ENCODE data around the gene HCFC2.

HCFC2 gene

GRCh38 chr12:104131609-104132008 is 67.3 kb downstream of the HCFC2 start:
- no peak for TF ChIP-seq SIN3A (IDR thresholded peaks at IDR 0.05; ENCODE audit: borderline replicate concordance, insufficient read depth, low read length)
- no peak for TF ChIP-seq TAF1 (IDR thresholded peaks at IDR 0.05; ENCODE audit: borderline replicate concordance, insufficient read depth, low read length)
- TF ChIP-seq POLR2AphosphoS5 (IDR thresholded peaks at IDR 0.05; ENCODE audit: low read depth, low read length) = no peak

- no peak for TF ChIP-seq SIN3A (IDR thresholded peaks at IDR 0.05; ENCODE audit: borderline replicate concordance, insufficient read depth, low read length)
- TF ChIP-seq TAF1 (IDR thresholded peaks at IDR 0.05; ENCODE audit: borderline replicate concordance, insufficient read depth, low read length) = no peak
- TF ChIP-seq FOXP2 (optimal IDR thresholded peaks at IDR 0.05; ENCODE audit: borderline replicate concordance, extremely low read depth, extremely low read length, insufficient read depth) = no peak
- TF ChIP-seq REST (IDR thresholded peaks at IDR 0.05; ENCODE audit: insufficient read depth in 1 of 2, low read depth in 2 of 2, low read length in 2 of 2) = no peak
- TF ChIP-seq POLR2AphosphoS5 (IDR thresholded peaks at IDR 0.05; ENCODE audit: low read depth, low read length) = no peak
Measured at GRCh38 chr12:104132351-104132956, 68.1 kb downstream of the HCFC2 start.

GRCh38 chr12:104133321-104133720 is 69.0 kb downstream of the HCFC2 start:
- TF ChIP-seq REST (IDR thresholded peaks at IDR 0.05; ENCODE audit: insufficient read depth in 1 of 2, low read depth in 2 of 2, low read length in 2 of 2) (no peak), FOXP2 (optimal IDR thresholded peaks at IDR 0.05; ENCODE audit: borderline replicate concordance, extremely low read depth, extremely low read length, insufficient read depth) (no peak), TAF1 (IDR thresholded peaks at IDR 0.05; ENCODE audit: borderline replicate concordance, insufficient read depth, low read length) (no peak), SIN3A (IDR thresholded peaks at IDR 0.05; ENCODE audit: borderline replicate concordance, insufficient read depth, low read length) (no peak), POLR2AphosphoS5 (IDR thresholded peaks at IDR 0.05; ENCODE audit: low read depth, low read length) (no peak)

- TF ChIP-seq FOXP2 (optimal IDR thresholded peaks at IDR 0.05; ENCODE audit: borderline replicate concordance, extremely low read depth, extremely low read length, insufficient read depth) = no peak
- TF ChIP-seq SIN3A (IDR thresholded peaks at IDR 0.05; ENCODE audit: borderline replicate concordance, insufficient read depth, low read length) = no peak
- TF ChIP-seq POLR2AphosphoS5 (IDR thresholded peaks at IDR 0.05; ENCODE audit: low read depth, low read length) = no peak
- no peak for TF ChIP-seq REST (IDR thresholded peaks at IDR 0.05; ENCODE audit: insufficient read depth in 1 of 2, low read depth in 2 of 2, low read length in 2 of 2)
- no peak for TF ChIP-seq TAF1 (IDR thresholded peaks at IDR 0.05; ENCODE audit: borderline replicate concordance, insufficient read depth, low read length)
Measured at GRCh38 chr12:104133866-104134265, 69.5 kb downstream of the HCFC2 start.

GRCh38 chr12:104134882-104135281 is 70.6 kb downstream of the HCFC2 start:
- TF ChIP-seq FOXP2 (optimal IDR thresholded peaks at IDR 0.05; ENCODE audit: borderline replicate concordance, extremely low read depth, extremely low read length, insufficient read depth) = no peak
- TF ChIP-seq REST (IDR thresholded peaks at IDR 0.05; ENCODE audit: insufficient read depth in 1 of 2, low read depth in 2 of 2, low read length in 2 of 2) = no peak
- no peak for TF ChIP-seq SIN3A (IDR thresholded peaks at IDR 0.05; ENCODE audit: borderline replicate concordance, insufficient read depth, low read length)
- no peak for TF ChIP-seq TAF1 (IDR thresholded peaks at IDR 0.05; ENCODE audit: borderline replicate concordance, insufficient read depth, low read length)
- TF ChIP-seq POLR2AphosphoS5 (IDR thresholded peaks at IDR 0.05; ENCODE audit: low read depth, low read length) = no peak

Data from PFSK-1 (cell line).